HCT116 (cell line): ENCODE data around the gene TMEM80. TPM values are rescaled to one million over a fixed set of nuclear protein-coding genes. Genes with fewer than 3 reads are reported as not detected.

ENCODE experiments used
- ATAC-seq: fragments of 200-7000 bp; cut with Tn5 transposase; 2 replicates; pipeline ENCODE4 v1.9.1; 2020; ENCODE audit warnings: mild to moderate bottlenecking, moderate library complexity
- BruUV-seq: library from RNA; stranded (reverse); fragments of 400-500 nt; replicated peaks from 2 replicates; lab custom pipeline; 2021; lab: Mats Ljungman, UMichigan
- CTCF ChIA-PET: fragments of 300-600 bp; sonication (Branson Sonifier 250); formaldehyde crosslinking; loops from one replicate; lab custom pipeline; 2021; ENCODE audit warnings: antibody characterized with exemption; lab: Charles Lee
- POLR2A ChIA-PET: fragments of 300-600, 350-600 bp; sonication (Branson Sonifier 250); formaldehyde crosslinking; loops from one replicate; lab custom pipeline; 2021; ENCODE audit warnings: antibody characterized with exemption; lab: Charles Lee
- RAD21 ChIA-PET, 2 experiments: fragments of 300-600 bp; sonication (Branson Sonifier 250); formaldehyde crosslinking; loops; one replicate each; lab custom pipeline; 2023; ENCODE audit warnings: low total read pairs in 2 of 2; ENCODE audit not compliant: uncharacterized antibody in 2 of 2, unreplicated experiment in 2 of 2, low non-redundant PET in 1 of 2; lab: Charles Lee
- DNase-seq: peaks from one replicate; pipeline ENCODE4 v3.0.0-alpha.2; 2010; ENCODE audit warnings: low read depth, low spot score
- H2AFZ ChIP-seq: fragments of 200-600 bp; shearing (Covaris generic), sonication (generic); 2 replicates; pipeline ENCODE4 v1.6.1; 2017; ENCODE audit warnings: low read depth, mixed run types, mixed read lengths, antibody characterized with exemption, low read length; ENCODE audit not compliant: poor library complexity, severe bottlenecking
- H3K27ac ChIP-seq: 2 replicates; pipeline ENCODE4 v1.5.1; 2012; ENCODE audit warnings: low read depth, low read length
- H3K27me3 ChIP-seq: fragments of 200-600 bp; sonication (generic); 2 replicates; pipeline ENCODE4 v1.6.1; 2016; ENCODE audit warnings: mixed run types, low read length, mixed read lengths; ENCODE audit not compliant: insufficient read depth
- H3K36me3 ChIP-seq, 2 experiments: fragments of 200-500 bp in 1 of 2; fragments of 200-600 bp in 1 of 2; sonication (Bioruptor generic) in 1 of 2; sonication (generic) in 1 of 2; 2 replicates each; pipeline versions ENCODE4 v1.5.1 to v1.6.1; 2014 to 2016; ENCODE audit warnings: low read length in 2 of 2, inconsistent platforms in 1 of 2, mixed read lengths in 1 of 2, mixed run types in 1 of 2; ENCODE audit not compliant: insufficient read depth in 2 of 2, control insufficient read depth in 1 of 2
- H3K4me1 ChIP-seq, 2 experiments: fragments of 200-600 bp in 1 of 2; sonication (generic) in 1 of 2; 2 replicates each; pipeline versions ENCODE4 v1.5.1 to v1.6.1; 2012 to 2017; ENCODE audit warnings: low read length in 2 of 2, inconsistent platforms in 1 of 2, mild to moderate bottlenecking in 1 of 2, mixed read lengths in 1 of 2, mixed run types in 1 of 2, moderate library complexity in 1 of 2; ENCODE audit not compliant: insufficient read depth in 2 of 2, control insufficient read depth in 1 of 2
- H3K4me2 ChIP-seq: fragments of 200-600 bp; sonication (generic); 2 replicates; pipeline ENCODE4 v1.6.1; 2017; ENCODE audit warnings: mixed run types, low read length, mixed read lengths
- H3K4me3 ChIP-seq, 2 experiments: fragments of 200-600 bp in 1 of 2; sonication (generic) in 1 of 2; replicated peaks in 1 of 2; 2 replicates each; pipeline ENCODE4 v1.5.1; 2011 to 2016; ENCODE audit warnings: low read length in 2 of 2, control low read depth in 1 of 2, low read depth in 1 of 2, mild to moderate bottlenecking in 1 of 2, mixed read lengths in 1 of 2, mixed run types in 1 of 2
- H3K79me2 ChIP-seq: fragments of 200-600 bp; sonication (generic); 2 replicates; pipeline ENCODE4 v1.6.1; 2017; ENCODE audit warnings: mild to moderate bottlenecking, mixed run types, low read length, moderate library complexity, mixed read lengths; ENCODE audit not compliant: insufficient read depth
- H3K9ac ChIP-seq: fragments of 200-600 bp; sonication (generic); 2 replicates; pipeline ENCODE4 v1.6.1; 2016; ENCODE audit warnings: low read length, mixed read lengths
- H3K9me2 ChIP-seq: fragments of 200-600 bp; sonication (generic), shearing (Covaris generic); 2 replicates; pipeline ENCODE4 v1.6.1; 2017; ENCODE audit warnings: mixed run types, mild to moderate bottlenecking, moderate library complexity; ENCODE audit not compliant: insufficient read depth
- H3K9me3 ChIP-seq, 2 experiments: fragments of 200-500 bp in 1 of 2; fragments of 200-600 bp in 1 of 2; sonication (Bioruptor generic) in 1 of 2; sonication (generic) in 1 of 2; 2 replicates each; pipeline ENCODE4 v1.6.1; 2014 to 2017; ENCODE audit warnings: low read length in 2 of 2, mixed read lengths in 2 of 2, inconsistent platforms in 1 of 2, low read depth in 1 of 2, mild to moderate bottlenecking in 1 of 2, mixed run types in 1 of 2, moderate library complexity in 1 of 2; ENCODE audit not compliant: control insufficient read depth in 1 of 2, insufficient read depth in 1 of 2
- H4K20me1 ChIP-seq: fragments of 200-600 bp; sonication (generic), shearing (Covaris generic); 2 replicates; pipeline ENCODE4 v1.6.1; 2017; ENCODE audit warnings: mixed run types, mild to moderate bottlenecking, moderate library complexity; ENCODE audit not compliant: insufficient read depth
- EZH2 ChIP-seq: fragments of 200-600 bp; sonication (generic); IDR thresholded peaks from 2 replicates; pipeline ENCODE4 v1.6.1; 2017; ENCODE audit warnings: antibody characterized with exemption, mixed run types
- POLR2AphosphoS5 ChIP-seq: IDR thresholded peaks from 2 replicates; pipeline ENCODE4 v1.6.1; 2011; ENCODE audit warnings: mild to moderate bottlenecking, low read depth, low read length, moderate library complexity
- RAD21 ChIP-seq: IDR thresholded peaks from 2 replicates; pipeline ENCODE4 v1.6.1; 2012; ENCODE audit warnings: low read depth, mild to moderate bottlenecking
- YY1 ChIP-seq: IDR thresholded peaks from 2 replicates; pipeline ENCODE4 v1.6.1; 2011; ENCODE audit warnings: low read length, low read depth, moderate library complexity, mild to moderate bottlenecking; ENCODE audit not compliant: insufficient replicate concordance; ENCODE audit errors: extremely low read depth
- ZBTB33 ChIP-seq: IDR thresholded peaks from 2 replicates; pipeline ENCODE4 v1.6.1; 2011; ENCODE audit warnings: mild to moderate bottlenecking, low read length, moderate library complexity; ENCODE audit not compliant: insufficient replicate concordance; ENCODE audit errors: extremely low read depth
- ZFX ChIP-seq: fragments of 450-650 bp; IDR thresholded peaks from 2 replicates; pipeline ENCODE4 v1.6.1; 2017
- intact Hi-C: fragments of 100-400 bp; cut with micrococcal nuclease; formaldehyde crosslinking; loops from 2 replicates; pipeline ENCODE4 v1.10.0; 2022
- total RNA-seq: library from RNA; stranded (reverse); gene quantifications from one replicate; pipeline ENCODE4 v1.2.1, GENCODE V29; 2021; ENCODE audit not compliant: unreplicated experiment

The TMEM80 gene
- total RNA-seq, 1 experiment from 2014 or later = 18.4 TPM

GRCh38 chr11:749731-750130 lies 54.1 kb downstream of the TMEM80 start:
- H2AFZ ChIP-seq = no peak overlapping the region
- no TSS peak for BruUV-seq
- H3K4me1 ChIP-seq = peaks cover 19 to 42% of the 10 kb centered on the region in 2 experiments; a peak in 3 of 4 replicates
- intact Hi-C loops = no loop called here
- peaks cover 71% of the 10 kb centered on the region for H3K79me2 ChIP-seq
- ATAC-seq (no peak), DNase-seq (no peak)
- H3K9me3 ChIP-seq = no peaks in the 10 kb centered on the region
- H4K20me1 ChIP-seq = no peaks in the 10 kb centered on the region
- no peak overlapping the region for H3K9ac ChIP-seq
- H3K27ac ChIP-seq = no peak overlapping the region
- H3K9me2 ChIP-seq = no peaks in the 10 kb centered on the region
- no peak overlapping the region for H3K4me3 ChIP-seq
- RAD21 ChIA-PET = no interaction called here
- no peaks in the 10 kb centered on the region; a peak in 2 of 4 replicates for H3K36me3 ChIP-seq
- CTCF ChIA-PET = interaction anchor here (1.3 kb wide), 1 partner anchor 13 kb away, joined by 3 read pairs; no protein-coding TSS in a partner anchor
- H3K4me2 ChIP-seq = peak overlapping the region; percentile 4; the same call in 1 of the 2 replicates
- no peaks in the 10 kb centered on the region for H3K27me3 ChIP-seq
- TF ChIP-seq POLR2AphosphoS5 = no peak
- no peak for TF ChIP-seq ZFX
- TF ChIP-seq EZH2 = no peak
- TF ChIP-seq ZBTB33 = no peak
- TF ChIP-seq YY1 = no peak
- TF ChIP-seq RAD21 = no peak
- POLR2A ChIA-PET = interaction anchor here (2.2 kb wide), 1 partner anchor 13 kb away, joined by 9 read pairs; no protein-coding TSS in a partner anchor

Other genes starting within 250 kb of the TMEM80 start
- gene PTDSS2, start 245.5 kb upstream of the TMEM80 start, total RNA-seq = 40.1 TPM
- gene RNH1, start 188.6 kb upstream of the TMEM80 start, total RNA-seq = 120 TPM
- gene HRAS, start 160.2 kb upstream of the TMEM80 start, total RNA-seq = 104 TPM
- 9.1 TPM for gene LRRC56, start 158.3 kb upstream of the TMEM80 start, total RNA-seq
- gene LMNTD2, start 135.1 kb upstream of the TMEM80 start, total RNA-seq = 9.5 TPM
- 35.9 TPM for gene RASSF7, start 134.8 kb upstream of the TMEM80 start, total RNA-seq
- 45.5 TPM for gene PHRF1, start 119.3 kb upstream of the TMEM80 start, total RNA-seq
- gene IRF7, start 79.9 kb upstream of the TMEM80 start, total RNA-seq = 15.2 TPM
- gene CDHR5, start 70.9 kb upstream of the TMEM80 start, total RNA-seq = not detected
- gene SCT, start 68.6 kb upstream of the TMEM80 start, total RNA-seq = not detected
- 2.4 TPM for gene DRD4, start 58.5 kb upstream of the TMEM80 start, total RNA-seq
- 33.9 TPM for gene DEAF1, start 594 bp upstream of the TMEM80 start, total RNA-seq
- gene EPS8L2, start 10.4 kb downstream of the TMEM80 start, total RNA-seq = 157 TPM
- gene TALDO1, start 51.6 kb downstream of the TMEM80 start, total RNA-seq = 242 TPM
- 88.7 TPM for gene GATD1, start 81.7 kb downstream of the TMEM80 start, total RNA-seq
- 0.27 TPM for gene CEND1, start 94.3 kb downstream of the TMEM80 start, total RNA-seq
- 62.0 TPM for gene SLC25A22, start 102.5 kb downstream of the TMEM80 start, total RNA-seq
- gene PIDD1, start 109.4 kb downstream of the TMEM80 start, total RNA-seq = 41.5 TPM
- gene RPLP2, start 114.2 kb downstream of the TMEM80 start, total RNA-seq = 3,615 TPM
- 124 TPM for gene PNPLA2, start 123.1 kb downstream of the TMEM80 start, total RNA-seq
- 11.8 TPM for gene CRACR2B, start 132.1 kb downstream of the TMEM80 start, total RNA-seq
- gene CD151, start 137.1 kb downstream of the TMEM80 start, total RNA-seq = 296 TPM
- gene POLR2L, start 146.7 kb downstream of the TMEM80 start, total RNA-seq = 211 TPM
- gene TSPAN4, start 147.0 kb downstream of the TMEM80 start, total RNA-seq = 50.3 TPM
- gene CHID1, start 215.0 kb downstream of the TMEM80 start, total RNA-seq = 102 TPM
- 55.5 TPM for gene AP2A2, start 230.1 kb downstream of the TMEM80 start, total RNA-seq